ENCODE data around the gene SSH3. TPM values are rescaled to one million over a fixed set of nuclear protein-coding genes. Genes with fewer than 3 reads are reported as not detected.

SSH3 gene
- total and polyA plus RNA-seq, 4 donors: 4.8 to 10.4 (median 8.1) TPM

DNA sequence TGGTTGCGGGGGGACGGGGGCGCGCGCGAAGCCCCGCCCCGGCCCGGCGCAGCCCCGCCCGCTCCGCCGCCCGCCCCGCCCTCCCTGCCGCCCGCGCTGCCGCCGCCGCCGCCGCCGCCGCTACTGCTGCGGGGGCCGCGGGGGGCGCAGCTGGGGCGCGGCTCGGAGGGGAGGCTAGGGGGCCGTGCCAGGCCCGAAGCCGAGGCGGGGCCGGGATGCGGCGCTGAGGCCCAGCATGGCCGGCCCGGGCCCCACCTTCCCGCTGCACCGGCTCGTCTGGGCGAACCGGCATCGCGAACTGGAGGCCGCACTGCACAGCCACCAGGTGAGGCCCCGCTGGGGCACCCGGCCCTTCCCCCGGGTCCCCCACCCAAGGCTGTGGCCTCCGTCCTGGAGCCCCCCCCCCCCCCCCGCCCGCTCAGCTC, 14.1 kb upstream of the SSH3 start, which contains the start of gene ANKRD13D:
TSS of gene ANKRD13D (plus strand) at position 78 of the 425 bp plus-strand sequence. CDS start at position 236, 158 bp downstream.
- peaks cover under 1 to 16% (median 6%) of the 10 kb centered on the region in 4 donors for H3K36me3 ChIP-seq (ENCODE audit: control insufficient read depth in 4 of 4, insufficient read depth in 3 of 4, low read depth in 1 of 4, low read length in 3 of 4)
- WGBS: under 1% methylated on average over 56 of the region's 56 CpGs

More for the DNA sequence above, 14.1 kb upstream of the SSH3 start, which contains the start of gene ANKRD13D:
- peaks cover 0 to 24% (median 14%) of the 10 kb centered on the region in 4 donors for H3K4me1 ChIP-seq (ENCODE audit: control insufficient read depth in 4 of 4, insufficient read depth in 4 of 4, low read length in 3 of 4)
- H3K27ac ChIP-seq (ENCODE audit: low read depth in 1 of 2, low read length in 2 of 2): peak within 1 kb of the TSS; percentile 88 to 94
- H3K9me3 ChIP-seq (ENCODE audit: control insufficient read depth in 4 of 4, low read length in 3 of 4): no peaks in the 10 kb centered on the region
- peak within 1 kb of the TSS; percentile 36 to 86 (median 53) for H3K4me3 ChIP-seq (ENCODE audit: low read depth in 1 of 3, low read length in 3 of 3)
- peak within 1 kb of the TSS; percentile 50 to 51 for H3K9ac ChIP-seq (ENCODE audit: low read depth in 1 of 2, low read length in 2 of 2)
- DNase-seq (ENCODE audit: low spot score): no peak
- no peaks in the 10 kb centered on the region for H3K27me3 ChIP-seq (ENCODE audit: control insufficient read depth in 4 of 4, insufficient read depth in 4 of 4, low read length in 3 of 4)
- no peak for TF ChIP-seq HNF4A (conservative IDR thresholded peaks at IDR 0.05)
- TF ChIP-seq, protein P1, sequence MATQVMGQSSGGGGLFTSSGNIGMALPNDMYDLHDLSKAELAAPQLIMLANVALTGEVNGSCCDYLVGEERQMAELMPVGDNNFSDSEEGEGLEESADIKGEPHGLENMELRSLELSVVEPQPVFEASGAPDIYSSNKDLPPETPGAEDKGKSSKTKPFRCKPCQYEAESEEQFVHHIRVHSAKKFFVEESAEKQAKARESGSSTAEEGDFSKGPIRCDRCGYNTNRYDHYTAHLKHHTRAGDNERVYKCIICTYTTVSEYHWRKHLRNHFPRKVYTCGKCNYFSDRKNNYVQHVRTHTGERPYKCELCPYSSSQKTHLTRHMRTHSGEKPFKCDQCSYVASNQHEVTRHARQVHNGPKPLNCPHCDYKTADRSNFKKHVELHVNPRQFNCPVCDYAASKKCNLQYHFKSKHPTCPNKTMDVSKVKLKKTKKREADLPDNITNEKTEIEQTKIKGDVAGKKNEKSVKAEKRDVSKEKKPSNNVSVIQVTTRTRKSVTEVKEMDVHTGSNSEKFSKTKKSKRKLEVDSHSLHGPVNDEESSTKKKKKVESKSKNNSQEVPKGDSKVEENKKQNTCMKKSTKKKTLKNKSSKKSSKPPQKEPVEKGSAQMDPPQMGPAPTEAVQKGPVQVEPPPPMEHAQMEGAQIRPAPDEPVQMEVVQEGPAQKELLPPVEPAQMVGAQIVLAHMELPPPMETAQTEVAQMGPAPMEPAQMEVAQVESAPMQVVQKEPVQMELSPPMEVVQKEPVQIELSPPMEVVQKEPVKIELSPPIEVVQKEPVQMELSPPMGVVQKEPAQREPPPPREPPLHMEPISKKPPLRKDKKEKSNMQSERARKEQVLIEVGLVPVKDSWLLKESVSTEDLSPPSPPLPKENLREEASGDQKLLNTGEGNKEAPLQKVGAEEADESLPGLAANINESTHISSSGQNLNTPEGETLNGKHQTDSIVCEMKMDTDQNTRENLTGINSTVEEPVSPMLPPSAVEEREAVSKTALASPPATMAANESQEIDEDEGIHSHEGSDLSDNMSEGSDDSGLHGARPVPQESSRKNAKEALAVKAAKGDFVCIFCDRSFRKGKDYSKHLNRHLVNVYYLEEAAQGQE (IDR thresholded peaks at IDR 0.05): no peak
- no peak for TF ChIP-seq FOXA2 (IDR thresholded peaks at IDR 0.05)
- TF ChIP-seq EGR1 (IDR thresholded peaks at IDR 0.05; ENCODE audit: low read depth in 2 of 2): no peak
- TF ChIP-seq GABPA (IDR thresholded peaks at IDR 0.05 in 1 of 2, conservative IDR thresholded peaks at IDR 0.05 in 1 of 2): no peak
- no peak for TF ChIP-seq YY1 (IDR thresholded peaks at IDR 0.05)
- TF ChIP-seq, protein P2, sequence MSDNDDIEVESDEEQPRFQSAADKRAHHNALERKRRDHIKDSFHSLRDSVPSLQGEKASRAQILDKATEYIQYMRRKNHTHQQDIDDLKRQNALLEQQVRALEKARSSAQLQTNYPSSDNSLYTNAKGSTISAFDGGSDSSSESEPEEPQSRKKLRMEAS (IDR thresholded peaks at IDR 0.05): no peak
- TF ChIP-seq HNF4G (IDR thresholded peaks at IDR 0.05): no peak
- TF ChIP-seq, protein P3, sequence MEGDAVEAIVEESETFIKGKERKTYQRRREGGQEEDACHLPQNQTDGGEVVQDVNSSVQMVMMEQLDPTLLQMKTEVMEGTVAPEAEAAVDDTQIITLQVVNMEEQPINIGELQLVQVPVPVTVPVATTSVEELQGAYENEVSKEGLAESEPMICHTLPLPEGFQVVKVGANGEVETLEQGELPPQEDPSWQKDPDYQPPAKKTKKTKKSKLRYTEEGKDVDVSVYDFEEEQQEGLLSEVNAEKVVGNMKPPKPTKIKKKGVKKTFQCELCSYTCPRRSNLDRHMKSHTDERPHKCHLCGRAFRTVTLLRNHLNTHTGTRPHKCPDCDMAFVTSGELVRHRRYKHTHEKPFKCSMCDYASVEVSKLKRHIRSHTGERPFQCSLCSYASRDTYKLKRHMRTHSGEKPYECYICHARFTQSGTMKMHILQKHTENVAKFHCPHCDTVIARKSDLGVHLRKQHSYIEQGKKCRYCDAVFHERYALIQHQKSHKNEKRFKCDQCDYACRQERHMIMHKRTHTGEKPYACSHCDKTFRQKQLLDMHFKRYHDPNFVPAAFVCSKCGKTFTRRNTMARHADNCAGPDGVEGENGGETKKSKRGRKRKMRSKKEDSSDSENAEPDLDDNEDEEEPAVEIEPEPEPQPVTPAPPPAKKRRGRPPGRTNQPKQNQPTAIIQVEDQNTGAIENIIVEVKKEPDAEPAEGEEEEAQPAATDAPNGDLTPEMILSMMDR (IDR thresholded peaks at IDR 0.05; ENCODE audit: low read depth, low read length, missing input control): no peak
- no peak for TF ChIP-seq NR2F2 (IDR thresholded peaks at IDR 0.05)
- no peak for TF ChIP-seq JUND (IDR thresholded peaks at IDR 0.05)
- TF ChIP-seq, protein P4, sequence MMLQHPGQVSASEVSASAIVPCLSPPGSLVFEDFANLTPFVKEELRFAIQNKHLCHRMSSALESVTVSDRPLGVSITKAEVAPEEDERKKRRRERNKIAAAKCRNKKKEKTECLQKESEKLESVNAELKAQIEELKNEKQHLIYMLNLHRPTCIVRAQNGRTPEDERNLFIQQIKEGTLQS (IDR thresholded peaks at IDR 0.05): no peak
- TF ChIP-seq SP1 (IDR thresholded peaks at IDR 0.05): no peak
- TF ChIP-seq TAF1 (conservative IDR thresholded peaks at IDR 0.05): no peak
- TF ChIP-seq RAD21 (IDR thresholded peaks at IDR 0.05): no peak
- TF ChIP-seq FOXA1 (IDR thresholded peaks at IDR 0.05): no peak
- TF ChIP-seq, protein P5, sequence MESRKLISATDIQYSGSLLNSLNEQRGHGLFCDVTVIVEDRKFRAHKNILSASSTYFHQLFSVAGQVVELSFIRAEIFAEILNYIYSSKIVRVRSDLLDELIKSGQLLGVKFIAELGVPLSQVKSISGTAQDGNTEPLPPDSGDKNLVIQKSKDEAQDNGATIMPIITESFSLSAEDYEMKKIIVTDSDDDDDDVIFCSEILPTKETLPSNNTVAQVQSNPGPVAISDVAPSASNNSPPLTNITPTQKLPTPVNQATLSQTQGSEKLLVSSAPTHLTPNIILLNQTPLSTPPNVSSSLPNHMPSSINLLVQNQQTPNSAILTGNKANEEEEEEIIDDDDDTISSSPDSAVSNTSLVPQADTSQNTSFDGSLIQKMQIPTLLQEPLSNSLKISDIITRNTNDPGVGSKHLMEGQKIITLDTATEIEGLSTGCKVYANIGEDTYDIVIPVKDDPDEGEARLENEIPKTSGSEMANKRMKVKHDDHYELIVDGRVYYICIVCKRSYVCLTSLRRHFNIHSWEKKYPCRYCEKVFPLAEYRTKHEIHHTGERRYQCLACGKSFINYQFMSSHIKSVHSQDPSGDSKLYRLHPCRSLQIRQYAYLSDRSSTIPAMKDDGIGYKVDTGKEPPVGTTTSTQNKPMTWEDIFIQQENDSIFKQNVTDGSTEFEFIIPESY (IDR thresholded peaks at IDR 0.05): no peak

Data from liver (tissue), 9 donors.